ENCODE data around the gene ZNF142. TPM values are rescaled to one million over a fixed set of nuclear protein-coding genes. Genes with fewer than 3 reads are reported as not detected.

Gene ZNF142
- total and polyA plus RNA-seq, 9 of the 15 experiments (the other 6 are each of a cell fraction or from before 2014, with no cell fraction given) = 0.50 to 26.1 (median 4.5) TPM

DNA sequence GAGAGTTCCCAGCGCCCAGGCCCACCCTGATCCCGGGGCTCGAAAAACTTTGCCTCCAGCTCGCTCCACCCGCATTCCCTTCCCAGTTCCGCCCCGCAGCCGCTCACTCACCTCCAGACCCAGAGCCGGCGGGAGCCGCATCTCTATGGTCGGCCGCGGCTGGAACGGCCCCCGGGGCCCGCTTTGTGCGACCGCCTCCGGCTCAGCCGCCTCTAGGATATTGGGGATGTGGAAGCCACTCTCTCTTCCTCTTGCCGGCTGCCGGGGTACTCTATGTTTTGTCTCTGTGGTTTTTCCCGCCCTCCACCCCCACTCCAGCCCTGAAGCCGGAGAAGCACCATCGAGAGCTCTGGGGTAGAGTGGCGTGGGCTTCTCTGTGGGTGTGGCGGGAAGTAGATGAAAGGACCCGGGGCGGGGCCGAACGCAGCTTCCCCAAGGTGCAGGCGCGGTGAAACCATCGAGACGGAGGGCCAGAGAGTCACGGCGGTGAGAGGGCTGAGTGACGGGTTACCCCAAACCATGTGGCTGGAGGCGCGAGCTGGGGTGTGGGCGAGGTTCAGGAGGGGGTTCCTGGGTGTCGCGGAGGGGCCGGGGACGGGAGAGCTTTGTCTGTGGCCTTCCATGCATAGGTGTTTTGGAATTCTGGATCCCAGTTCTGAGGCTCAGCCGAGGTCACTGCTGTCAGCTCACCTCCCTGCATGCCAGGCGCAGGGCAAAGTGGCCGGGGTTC, at the start of gene ZNF142, which contains the start of gene BCS1L (continued):
- TF ChIP-seq DIDO1 (tag; IDR thresholded peaks at IDR 0.05; ENCODE audit: low read depth) (peak; percentile 51; the same call in 1 of the 2 replicates), RB1 (IDR thresholded peaks at IDR 0.05; ENCODE audit: low read depth) (peak; percentile 57)
- TF ChIP-seq, protein P1, sequence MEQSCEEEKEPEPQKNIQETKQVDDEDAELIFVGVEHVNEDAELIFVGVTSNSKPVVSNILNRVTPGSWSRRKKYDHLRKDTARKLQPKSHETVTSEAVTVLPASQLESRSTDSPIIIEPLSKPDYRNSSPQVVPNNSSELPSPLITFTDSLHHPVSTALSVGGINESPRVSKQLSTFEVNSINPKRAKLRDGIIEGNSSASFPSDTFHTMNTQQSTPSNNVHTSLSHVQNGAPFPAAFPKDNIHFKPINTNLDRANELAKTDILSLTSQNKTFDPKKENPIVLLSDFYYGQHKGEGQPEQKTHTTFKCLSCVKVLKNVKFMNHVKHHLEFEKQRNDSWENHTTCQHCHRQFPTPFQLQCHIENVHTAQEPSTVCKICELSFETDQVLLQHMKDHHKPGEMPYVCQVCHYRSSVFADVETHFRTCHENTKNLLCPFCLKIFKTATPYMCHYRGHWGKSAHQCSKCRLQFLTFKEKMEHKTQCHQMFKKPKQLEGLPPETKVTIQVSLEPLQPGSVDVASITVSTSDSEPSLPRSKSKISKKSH (CRISPR knock-in tag; IDR thresholded peaks at IDR 0.05) = no peak

DNA sequence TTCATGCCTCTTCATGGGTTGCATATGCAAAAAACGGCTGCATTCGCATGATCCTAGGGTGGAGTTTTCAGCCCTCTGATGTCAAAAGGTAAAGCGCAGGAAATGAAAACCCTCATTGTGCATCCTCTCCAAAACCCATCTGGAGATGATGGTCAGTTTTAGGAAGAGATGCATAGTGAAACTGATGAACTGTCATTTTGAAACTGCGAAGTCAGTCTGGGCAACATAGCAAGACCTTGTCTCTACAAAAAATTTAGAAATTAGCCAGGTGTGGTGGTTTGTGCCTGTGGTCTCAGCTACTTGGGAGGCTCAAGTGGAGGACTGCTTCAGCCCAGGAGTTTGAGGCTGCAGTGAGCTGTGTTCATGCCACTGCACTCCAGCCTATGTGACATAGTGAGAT, 48.7 kb upstream of the ZNF142 start:
- BruUV-seq (replicated peaks) = no TSS peak
- peaks cover 11 to 13% of the 10 kb centered on the region in 2 experiments for H3K4me1 ChIP-seq (replicated peaks in 1 of 2; ENCODE audit: control insufficient read depth in 2 of 2, insufficient read depth in 2 of 2, low read length in 2 of 2)
- no peak overlapping the region for H3K4me2 ChIP-seq (ENCODE audit: insufficient read depth, low read length)
- ChIA-PET CTCF (ENCODE audit: low intra/inter-chr PET ratio) (no interaction called here), POLR2A (interaction anchor here (0.5 to 0.8 kb wide), 3 partner anchors 10 to 308 kb away, joined by 3 to 4 read pairs (median 3); no protein-coding TSS in a partner anchor)
- ATAC-seq (no peak), FAIRE-seq (no peak), DNase-seq (ENCODE audit: extremely low read depth in 1 of 4, low spot score in 3 of 4) (no peak)
- intact Hi-C loops (cut with micrococcal nuclease) = no loop called here
- no peaks in the 10 kb centered on the region for H3K27me3 ChIP-seq (ENCODE audit: control insufficient read depth in 2 of 2, insufficient read depth in 2 of 2, low read length in 2 of 2)
- H4K20me1 ChIP-seq (replicated peaks; ENCODE audit: control insufficient read depth, insufficient read depth, low read length) = no peaks in the 10 kb centered on the region; the same call in 1 of the 2 replicates
- peaks cover 3% of the 10 kb centered on the region; the same call in 2 of the 3 replicates for H3K36me3 ChIP-seq (ENCODE audit: control insufficient read depth, insufficient read depth, low read length)
- TF ChIP-seq ZNF24 (IDR thresholded peaks at IDR 0.05) (no peak), SRSF1 (IDR thresholded peaks at IDR 0.05; ENCODE audit: low read depth, low read length) (no peak), ZNF12 (CRISPR knock-in tag; IDR thresholded peaks at IDR 0.05) (no peak)
- in situ Hi-C loops (cut with MboI) = no loop called here
- H3K9me1 ChIP-seq (ENCODE audit: control insufficient read depth, insufficient read depth, low read length) = no peaks in the 10 kb centered on the region
- no peak overlapping the region for H3K4me3 ChIP-seq
- no peak overlapping the region for H3K9ac ChIP-seq (ENCODE audit: insufficient read depth in 1 of 2, low read depth in 2 of 2, low read length in 2 of 2)
- WGBS (ENCODE audit: insufficient coverage, low coverage, missing lambda C conversion rate) = 45% methylated on average over 2 of the region's 4 CpGs
- no peak overlapping the region for H3K27ac ChIP-seq (ENCODE audit: extremely low read depth, low read depth, low read length)
- no peaks in the 10 kb centered on the region for H3K9me3 ChIP-seq (replicated peaks; ENCODE audit: control insufficient read depth, insufficient read depth, low read depth, low read length)
- H2AFZ ChIP-seq (ENCODE audit: low read depth, low read length) = no peak overlapping the region
- H3K79me2 ChIP-seq (ENCODE audit: control insufficient read depth, insufficient read depth, low read length) = peaks cover 23% of the 10 kb centered on the region

Measured in K562 (cell line).